ENCODE data around the gene CTNNA2.

DNA sequence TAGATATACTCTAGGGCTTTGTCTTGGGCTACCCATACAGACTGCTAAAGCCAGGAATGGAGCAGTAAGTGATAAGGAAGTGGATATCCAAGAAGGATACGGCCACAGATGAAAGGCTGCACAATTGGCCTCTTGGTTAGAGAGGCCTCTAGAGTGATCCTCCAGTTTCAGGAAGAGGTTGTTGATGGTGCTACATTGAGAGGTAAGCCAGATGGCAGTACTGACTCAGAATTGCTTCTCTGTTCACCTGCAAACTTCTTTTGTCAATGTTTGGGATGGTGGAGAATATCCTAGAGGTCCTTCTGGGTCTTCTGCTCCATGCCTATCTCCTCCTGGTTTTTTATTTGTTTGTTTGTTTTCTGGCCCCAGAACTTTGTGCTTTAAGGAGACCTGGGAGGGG is 1018.5 kb downstream of the CTNNA2 start:
- TF ChIP-seq, protein P1, sequence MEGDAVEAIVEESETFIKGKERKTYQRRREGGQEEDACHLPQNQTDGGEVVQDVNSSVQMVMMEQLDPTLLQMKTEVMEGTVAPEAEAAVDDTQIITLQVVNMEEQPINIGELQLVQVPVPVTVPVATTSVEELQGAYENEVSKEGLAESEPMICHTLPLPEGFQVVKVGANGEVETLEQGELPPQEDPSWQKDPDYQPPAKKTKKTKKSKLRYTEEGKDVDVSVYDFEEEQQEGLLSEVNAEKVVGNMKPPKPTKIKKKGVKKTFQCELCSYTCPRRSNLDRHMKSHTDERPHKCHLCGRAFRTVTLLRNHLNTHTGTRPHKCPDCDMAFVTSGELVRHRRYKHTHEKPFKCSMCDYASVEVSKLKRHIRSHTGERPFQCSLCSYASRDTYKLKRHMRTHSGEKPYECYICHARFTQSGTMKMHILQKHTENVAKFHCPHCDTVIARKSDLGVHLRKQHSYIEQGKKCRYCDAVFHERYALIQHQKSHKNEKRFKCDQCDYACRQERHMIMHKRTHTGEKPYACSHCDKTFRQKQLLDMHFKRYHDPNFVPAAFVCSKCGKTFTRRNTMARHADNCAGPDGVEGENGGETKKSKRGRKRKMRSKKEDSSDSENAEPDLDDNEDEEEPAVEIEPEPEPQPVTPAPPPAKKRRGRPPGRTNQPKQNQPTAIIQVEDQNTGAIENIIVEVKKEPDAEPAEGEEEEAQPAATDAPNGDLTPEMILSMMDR (IDR thresholded peaks at IDR 0.05): no peak
- no peak for TF ChIP-seq POLR2A (IDR thresholded peaks at IDR 0.05)
